Putamen (tissue), 1 donor: ENCODE results near the gene UHRF1.
"Not testable (repeated sequence)": the region's sequence is repeated elsewhere in the genome, so short reads cannot be mapped to it uniquely, and the experiment has no call there.

Experiments
- DNase-seq: peaks from one replicate; pipeline ENCODE4 v3.0.0-alpha.2; 2016; ENCODE audit warnings: low spot score

The UHRF1 gene

DNA sequence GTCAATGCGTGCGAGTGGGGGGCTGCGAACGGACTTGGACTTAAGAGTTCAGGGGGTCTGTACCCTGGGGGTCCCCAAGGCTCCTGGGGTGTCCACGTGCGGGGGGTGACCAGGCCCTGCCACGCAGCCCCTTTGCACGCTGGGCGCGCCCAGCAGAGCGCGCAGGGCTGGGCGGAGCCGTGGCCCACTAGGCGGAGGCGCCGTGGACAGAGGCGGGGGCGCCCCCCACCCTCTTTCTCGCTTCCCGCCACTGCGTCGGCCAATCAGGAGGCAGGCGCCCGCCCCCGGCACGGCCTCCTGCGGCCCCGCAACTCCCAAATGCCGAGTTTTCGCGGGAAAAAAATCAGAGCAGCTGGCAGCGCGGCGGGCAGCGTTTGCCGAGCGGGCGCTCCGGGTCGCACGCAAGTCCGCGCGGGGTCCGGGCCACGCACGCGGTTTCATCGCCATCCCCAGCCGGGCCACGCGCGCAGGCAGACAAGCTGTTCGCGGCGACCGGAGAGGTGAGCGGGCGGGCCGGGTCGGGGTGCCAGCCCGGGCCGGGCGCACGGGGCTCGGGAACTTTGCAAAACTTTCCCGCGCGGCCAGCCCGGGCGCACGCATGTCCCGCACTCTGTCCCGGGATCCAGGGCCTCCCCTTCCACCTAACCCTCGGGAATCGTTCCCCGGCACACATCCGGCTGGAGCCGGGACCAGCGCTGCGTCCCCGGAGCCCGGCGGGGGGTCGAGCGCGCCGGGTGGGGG is at the start of gene UHRF1:
TSS of gene UHRF1 (plus strand) at position 346 of the 741 bp plus-strand sequence. CDS start 1,385 bp downstream, outside the sequence.
- no peak for DNase-seq

DNA sequence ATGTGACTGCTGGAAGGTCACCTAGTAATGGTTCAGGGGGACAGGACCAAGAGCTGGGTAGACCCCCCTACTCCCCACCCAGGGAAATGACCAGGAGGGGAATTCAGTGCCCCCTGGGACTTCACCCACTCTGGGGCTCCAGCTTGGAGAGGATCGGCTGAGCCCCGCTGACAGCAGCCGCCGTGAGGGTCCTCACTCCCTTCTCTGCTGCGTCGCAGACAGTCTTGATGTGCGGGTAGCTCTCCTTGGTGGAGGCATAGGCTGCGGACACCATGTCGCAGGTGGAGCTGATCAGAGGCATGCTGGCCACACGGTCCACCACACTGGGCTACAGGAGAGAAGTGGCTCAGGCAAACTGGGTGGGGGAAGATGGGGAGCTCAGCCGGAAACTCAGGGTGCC is 49.6 kb upstream of the UHRF1 start:
- no peak for DNase-seq

DNA sequence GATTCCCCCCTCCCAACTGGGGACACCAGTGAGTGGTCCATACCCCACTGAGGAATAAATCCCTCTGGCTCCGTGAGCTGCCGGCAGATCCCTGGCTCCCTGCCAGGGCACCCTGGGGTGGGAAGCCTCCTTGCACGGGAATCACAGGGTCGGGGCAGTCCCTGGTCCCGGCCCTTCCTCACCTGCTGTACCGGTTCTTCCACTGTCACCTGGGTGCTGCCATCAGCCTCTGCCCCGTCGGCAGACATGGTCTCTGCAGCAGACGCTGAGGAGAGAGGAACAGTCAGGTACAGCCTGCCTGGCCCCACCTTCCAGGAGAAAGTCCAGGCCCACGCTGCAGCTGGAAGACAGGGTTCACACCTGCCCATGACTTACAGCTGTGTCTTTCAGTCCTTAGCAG is 48.2 kb upstream of the UHRF1 start:
- no peak for DNase-seq

DNA sequence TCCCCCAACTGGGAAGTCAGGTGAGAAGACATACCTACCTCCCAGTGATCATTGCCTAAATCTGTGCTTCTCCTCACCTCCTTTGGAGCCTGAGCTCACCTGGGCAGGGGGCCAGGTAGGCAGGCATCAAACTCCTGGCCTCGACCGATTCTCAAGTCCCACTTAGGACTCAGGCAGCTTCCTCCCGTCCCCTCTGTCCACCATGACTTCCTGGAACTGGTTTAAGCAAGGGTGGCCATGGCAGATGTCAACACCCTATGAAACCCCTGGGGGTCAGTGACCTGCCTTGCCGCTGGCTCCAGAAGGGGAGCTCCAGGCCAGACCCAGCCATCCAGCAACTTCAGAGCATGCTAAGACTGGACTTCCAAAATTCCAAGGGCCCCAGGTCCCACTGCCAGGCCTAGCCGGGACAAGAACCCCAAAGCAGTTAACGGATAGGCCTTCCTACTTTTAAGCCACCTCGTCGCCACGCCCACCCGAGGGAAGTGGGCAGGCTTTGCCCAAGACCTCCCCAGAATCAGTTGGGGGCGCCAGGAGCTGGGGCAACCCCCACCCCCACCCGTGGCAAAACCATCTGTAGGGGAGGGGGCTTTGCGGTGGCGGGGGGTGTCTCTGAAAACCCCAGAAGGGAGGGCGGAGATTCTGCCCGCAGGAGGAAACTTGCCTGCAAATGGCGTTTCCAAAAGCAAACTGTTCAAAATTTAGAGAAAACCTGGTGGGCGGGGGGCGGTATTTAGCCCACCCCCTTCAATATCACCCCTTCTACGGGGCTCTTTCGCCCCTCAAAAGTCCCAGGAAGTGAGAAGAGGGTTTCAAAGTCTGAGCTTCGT is 42.5 kb upstream of the UHRF1 start:
- no peak for DNase-seq

DNA sequence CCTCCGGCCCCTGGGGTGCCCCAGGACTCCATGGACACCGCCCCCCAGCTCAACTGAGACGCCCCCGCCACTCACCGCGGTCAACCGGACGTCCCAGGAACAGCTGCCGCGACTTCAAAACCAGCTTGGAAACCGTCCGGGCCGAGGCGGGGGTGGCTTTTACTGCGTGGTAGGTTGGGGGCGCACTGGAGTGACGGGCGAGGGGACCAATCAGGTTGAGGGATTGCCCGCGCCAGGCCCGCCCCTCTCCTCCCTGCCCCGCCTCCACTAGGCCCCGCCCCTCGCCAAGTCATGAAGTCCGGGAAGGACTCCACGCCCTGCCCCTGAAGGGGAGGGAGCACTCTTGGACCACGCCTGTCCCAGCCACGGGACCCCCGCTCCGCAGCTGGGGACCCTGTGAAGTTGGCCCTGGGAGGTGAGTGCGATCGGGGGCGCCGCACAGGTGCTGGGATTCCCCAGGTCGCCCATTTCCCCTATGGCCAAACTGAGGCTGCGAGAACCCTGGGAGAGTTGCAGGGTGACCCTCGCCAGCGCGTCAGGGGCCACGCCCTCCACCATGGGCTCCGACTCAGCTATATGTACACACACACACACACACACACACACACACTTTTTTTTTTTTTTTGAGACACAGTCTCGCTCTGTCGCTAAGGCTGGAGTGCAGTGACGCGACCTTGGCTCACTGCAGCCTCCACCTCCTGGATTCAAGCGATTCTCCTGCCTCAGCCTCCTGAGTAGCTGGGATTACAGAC is 41.6 kb upstream of the UHRF1 start, which contains the start of gene PLIN3:
TSS of gene PLIN3 (minus strand) at position 134 of the 752 bp plus-strand sequence. CDS start 6,273 bp downstream, outside the sequence.
- peak; percentile 84 for DNase-seq

DNA sequence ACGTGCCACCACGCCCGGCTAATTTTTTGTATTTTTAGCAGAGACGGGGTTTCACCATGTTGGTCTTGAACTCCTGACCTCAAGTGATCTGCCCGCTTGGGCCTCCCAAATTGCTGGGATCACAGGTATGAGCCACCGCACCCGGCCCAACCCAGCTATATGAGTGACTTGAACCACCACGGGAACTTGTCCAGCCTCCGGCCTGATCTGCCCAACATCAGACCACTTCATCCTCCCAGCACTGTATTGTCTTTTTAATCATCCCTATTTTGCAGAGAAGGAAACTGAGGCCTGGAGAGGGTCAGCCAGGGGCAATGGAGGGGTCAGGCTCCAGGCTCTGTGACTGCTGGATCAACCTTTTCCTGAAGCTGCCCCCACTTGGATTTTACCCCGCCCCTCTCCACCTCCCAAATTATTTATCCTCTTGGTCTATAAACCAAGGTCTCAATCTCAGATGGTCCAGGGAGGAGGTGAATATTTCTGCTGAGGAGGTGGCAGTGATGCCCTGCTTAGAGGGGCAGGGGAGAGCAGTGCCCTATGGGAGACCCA is 40.9 kb upstream of the UHRF1 start:
- DNase-seq, result no peak

DNA sequence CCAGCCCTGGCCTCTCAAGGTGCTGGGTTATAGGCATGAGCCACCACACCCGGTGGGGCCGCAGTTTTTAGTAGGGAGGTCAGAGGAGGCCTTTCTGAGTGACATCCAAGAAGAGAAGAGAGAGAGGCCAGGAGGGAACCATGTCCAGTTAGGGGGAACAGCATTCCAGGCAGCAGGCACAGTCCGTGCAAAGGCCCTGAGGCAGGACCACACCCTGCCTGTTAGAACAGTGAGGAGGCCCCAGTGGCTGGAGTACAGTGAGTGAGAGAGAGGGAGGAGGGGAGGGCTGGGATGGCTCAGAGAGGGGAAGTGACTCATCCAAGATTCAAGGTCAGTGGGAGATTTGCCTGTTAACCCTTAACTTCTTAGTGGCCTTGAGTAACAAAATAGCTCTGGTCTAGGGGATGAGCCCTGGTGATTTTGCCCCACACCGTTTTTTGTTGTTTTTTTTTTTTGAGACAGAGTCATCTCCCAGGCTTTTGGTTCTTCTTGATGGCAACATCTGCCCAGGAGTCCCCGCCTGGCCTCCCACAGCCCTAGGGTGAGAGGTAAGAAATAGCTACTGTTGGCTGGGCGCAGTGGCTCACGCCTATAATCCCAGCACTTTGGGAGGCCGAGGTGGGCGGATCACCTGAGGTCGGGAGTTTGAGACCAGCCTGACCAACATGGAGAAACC is 39.1 kb upstream of the UHRF1 start:
- DNase-seq, result no peak

DNA sequence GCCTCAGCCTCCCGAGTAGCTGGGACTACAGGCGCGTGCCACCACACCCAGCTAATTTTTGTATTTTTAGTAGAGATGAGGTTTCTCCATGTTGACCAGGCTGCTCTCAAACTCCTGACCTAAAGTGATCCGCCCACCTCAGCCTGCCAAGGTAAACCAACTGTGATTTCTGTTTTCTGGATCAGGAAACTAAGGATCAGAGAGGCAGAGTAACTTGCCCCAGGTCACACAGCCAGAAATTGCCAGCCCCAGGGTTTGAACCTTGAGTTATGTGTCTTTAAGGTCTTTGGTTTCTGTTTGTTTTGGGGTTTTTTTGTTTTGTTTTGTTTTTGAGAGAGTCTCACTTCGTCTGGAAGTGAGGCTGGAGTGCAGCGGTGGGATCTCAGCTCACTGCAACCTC is 37.6 kb upstream of the UHRF1 start:
- no peak for DNase-seq

DNA sequence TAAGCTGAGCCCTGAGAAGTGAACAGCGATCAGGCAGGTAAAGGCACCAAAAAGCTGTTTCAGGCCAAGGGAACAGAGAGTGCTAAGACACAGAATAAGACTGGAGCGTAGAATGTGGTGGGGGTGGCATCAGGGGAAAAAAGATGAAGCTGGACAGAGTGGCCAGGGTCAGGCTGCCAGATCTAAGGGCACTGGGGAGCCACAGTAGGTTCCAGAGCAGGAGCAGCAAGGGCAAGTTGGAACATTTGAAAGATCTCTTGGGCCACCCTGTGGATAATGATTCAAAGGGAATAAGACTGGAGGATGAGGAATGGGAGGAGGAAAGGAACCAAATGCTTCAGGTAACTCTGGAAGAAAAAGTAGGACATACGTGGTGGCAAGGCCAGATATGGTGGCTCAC is 35.4 kb upstream of the UHRF1 start:
- no peak for DNase-seq

DNA sequence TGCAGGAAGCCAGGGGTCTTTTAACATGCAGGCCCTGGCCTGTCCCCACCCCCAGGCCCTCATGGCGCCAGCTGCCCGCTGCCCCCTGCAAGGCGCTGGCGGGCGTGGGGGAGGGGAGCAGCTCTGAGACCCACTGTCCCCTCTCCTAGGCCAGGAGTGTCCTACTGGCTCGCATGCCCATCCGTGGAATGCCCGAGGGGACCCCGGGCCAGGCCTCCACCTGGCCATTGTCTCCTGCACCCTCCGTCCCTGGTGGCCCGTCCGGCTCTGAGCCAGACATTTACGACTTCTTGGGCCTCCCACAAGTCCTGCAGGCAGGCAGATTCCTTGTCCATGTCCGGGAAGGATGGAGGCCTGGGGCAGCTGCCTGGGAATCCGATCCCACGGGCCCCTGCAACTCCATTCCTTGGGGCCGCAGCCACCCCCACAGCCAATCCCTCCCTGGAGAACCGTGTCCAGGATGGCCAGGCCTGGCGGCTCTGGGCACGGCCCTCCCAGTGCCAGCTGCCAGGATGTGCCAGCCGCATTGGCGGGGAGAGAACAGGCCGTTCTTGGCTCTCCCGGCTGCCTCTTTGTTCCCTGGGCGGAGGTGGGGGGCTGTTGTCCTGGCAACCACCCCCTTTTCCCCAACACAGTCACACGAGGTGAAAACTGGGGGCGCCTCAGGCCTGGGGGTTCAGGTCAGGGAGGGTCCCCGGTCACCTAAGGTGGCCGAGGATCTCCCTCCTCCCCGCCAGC is 31.4 kb upstream of the UHRF1 start:
- peak; percentile 91 for DNase-seq

DNA sequence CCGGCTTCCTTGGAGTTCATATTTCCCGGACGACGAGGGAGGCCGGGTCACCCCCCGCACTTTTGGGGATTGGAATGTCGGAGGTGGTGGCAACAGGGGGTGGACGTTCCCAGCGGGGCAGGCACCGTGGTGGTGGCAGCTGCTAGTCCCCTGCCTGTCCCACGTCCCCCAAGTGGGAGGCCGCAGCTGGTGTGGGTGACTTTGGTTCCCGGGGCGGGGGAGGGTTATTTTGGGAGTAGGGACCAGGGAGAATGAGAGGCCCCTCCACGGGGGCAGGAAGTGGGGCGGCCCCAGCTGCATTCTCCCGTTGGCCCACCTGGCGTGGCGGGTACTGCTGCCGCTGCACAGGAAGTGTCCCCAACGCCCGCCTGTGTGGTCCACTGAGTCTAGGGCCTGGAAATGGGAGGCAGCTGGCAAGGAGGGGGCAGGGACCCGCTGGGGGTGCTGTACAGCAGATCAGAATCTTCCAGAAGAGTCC is 30.8 kb upstream of the UHRF1 start:
- peak; percentile 33 for DNase-seq

DNA sequence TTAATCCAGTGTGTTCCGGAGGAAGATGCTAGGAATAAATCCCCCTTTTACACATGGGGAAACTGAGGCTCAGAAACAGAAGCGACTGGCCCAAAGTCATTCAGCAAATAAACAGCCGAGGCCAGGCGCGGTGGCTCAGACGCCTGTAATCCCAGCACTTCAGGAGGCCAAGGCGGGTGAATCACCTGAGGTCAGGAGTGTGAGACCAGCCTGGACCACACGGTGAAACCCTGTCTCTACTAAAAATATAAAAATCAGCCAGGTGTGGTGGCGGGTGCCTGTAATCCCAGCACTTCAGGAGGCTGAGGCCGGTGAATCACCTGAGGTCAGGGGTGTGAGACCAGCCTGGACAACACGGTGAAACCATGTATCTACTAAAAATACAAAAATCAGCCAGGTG is 30.3 kb upstream of the UHRF1 start:
- no peak for DNase-seq

DNA sequence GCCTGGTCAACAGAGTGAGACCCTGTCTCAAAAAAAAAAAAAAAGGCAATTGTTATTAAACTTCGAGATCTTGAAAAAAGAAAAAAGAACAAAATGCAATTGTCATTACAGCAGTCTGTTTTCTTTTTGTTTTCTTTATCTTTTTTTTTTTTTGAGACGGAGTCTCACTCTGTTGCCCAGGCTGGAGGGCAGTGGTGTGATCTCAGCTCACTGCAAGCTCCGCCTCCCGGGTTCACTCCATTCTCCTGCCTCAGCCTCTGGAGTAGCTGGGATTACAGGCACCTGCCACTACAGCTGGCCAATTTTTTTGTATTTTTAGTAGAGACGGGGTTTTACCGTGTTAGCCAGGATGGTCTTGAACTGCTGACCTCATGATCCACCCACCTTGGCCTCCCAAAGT is 26.4 kb upstream of the UHRF1 start:
- not testable (repeated sequence) for DNase-seq

DNA sequence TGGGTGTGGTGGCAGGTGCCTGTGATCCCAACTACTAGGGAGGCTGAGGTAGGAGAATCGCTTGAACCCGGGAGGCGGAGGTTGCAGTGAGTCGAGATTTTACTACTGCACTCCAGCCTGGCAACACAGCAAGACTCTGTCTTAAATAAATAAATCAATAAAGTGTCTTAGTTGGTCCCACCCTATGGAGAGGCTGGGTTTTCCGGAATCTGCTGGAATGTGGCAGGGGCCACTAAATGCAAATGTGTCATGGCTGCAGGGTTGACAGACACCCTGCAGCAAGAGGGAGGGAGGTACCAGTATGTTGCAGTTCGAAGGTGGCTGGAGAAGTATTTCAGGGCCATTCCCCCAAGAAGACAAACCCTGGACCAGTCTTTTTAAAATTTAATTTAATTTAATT is 24.3 kb upstream of the UHRF1 start:
- not testable (repeated sequence) for DNase-seq

DNA sequence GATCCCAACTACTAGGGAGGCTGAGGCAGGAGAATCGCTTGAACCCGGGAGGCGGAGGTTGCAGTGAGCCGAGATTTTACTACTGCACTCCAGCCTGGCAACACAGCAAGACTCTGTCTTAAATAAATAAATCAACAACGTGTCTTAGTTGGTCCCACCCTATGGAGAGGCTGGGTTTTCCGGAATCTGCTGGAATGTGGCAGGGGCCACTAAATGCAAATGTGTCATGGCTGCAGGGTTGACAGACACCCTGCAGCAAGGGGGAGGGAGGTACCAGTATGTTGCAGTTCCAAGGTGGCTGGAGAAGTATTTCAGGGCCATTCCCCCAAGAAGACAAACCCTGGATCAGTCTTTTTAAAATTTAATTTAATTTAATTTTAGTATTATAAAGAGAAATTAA is 21.5 kb upstream of the UHRF1 start:
- not testable (repeated sequence) for DNase-seq

DNA sequence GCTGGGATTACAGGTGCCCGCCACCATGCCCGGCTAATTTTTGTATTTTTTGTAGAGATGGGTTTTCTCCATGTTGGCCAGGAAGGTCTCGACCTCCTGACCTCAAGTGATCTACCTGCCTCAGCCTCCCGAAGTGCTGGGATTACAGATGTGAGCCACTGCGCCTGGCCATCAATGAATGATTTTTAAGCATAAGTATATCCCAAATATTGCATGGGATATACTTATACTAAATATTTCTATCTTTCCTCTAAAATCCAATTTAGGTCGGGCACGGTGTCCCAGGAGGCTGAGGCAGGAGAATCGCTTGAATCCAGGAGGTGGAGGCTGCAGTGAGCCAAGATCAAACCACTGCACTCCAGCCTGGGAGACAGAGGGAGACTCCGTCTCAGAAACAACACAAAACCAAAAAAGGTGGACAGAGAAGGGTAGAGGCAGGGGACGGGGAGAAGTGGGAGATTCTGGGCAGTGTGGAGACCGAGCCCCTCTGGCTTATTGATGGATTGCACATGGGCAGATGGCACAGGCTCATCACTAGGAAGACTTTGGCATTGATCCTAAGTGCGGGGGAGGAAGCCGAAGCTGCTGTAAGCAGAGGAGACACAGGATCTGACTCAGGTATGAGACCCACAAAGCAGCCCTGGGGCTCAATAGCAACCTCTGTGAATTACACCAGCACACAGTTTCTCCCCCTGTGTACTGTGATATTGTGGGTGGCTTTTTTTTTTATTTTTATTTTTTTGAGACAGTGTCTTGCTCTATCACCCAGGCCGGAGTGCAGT is 20.1 kb upstream of the UHRF1 start:
- DNase-seq, result no peak

DNA sequence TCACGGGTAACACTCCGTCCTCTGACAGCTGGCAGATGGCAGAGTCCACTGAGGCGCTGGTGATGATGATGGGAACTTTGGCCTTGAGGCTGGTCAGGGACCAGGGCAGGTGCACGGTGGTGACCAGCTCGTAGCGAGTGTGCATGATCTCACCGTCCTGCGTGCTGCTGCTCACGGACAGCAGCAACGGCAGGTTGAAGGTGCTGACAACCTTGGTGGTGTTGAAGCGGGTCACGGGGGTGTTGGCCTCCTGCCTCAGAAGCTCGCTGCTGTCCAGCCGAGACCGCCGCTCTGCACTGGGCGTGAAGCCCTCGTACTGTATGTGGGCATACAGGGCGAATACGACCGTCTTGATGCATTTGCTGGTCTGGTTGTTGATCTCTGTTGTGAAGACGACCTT is 18.2 kb upstream of the UHRF1 start:
- no peak for DNase-seq

DNA sequence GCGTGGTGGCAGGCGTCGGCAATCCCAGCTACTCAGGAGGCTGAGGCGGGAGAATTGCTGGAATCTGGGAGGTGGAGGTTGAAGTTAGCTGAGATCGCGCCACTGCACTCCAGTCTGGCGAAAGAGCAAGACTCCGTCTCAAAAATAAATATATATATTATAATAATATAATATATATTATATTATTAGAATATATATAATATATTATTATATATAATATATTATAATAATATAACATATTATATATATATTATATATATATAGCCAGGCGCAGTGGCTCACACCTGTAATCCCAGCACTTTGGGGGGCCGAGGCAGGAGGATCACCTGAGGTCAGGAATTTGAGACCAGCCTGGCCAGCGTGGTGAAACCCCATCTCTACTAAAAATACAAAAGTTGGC is 16.3 kb upstream of the UHRF1 start:
- DNase-seq, result not testable (repeated sequence)

DNA sequence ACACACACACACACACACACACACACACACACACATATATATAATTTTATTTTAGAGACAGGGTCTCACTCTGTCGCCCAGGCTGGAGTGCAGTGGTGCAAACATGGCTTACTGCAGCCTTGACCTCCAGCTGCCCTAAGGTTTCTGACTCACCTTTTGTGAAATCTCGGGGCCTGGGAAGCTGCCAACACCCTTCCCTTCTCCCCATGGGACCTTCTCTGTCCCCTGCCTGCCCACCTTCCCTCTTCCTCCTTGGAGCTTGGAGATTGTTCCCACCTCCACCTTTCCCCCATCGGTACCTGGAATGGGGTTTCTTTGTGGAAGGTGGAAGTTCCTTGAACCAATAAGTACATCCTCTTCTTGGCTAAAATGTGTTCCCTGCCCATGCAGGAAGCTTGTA is 12.9 kb upstream of the UHRF1 start:
- no peak for DNase-seq

DNA sequence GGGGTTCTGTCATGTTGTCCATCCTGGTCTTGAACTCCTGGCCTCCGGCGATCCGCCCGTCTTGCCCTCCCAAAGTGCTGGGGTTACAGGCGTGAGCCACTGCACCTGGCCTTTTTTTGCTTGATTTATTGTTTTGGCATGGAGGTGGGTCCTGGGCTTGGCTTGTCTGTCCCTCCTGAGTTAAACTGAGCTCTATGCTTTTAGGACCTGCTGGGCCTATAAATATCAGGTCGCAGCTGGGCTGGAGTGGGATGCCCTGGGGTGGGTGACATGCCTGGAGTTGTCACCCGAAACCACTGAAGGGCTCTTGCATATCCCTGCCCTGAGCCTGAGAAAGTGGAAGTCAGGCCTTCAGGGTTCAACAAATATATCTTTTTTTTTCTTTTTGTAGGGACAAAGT is 12.2 kb upstream of the UHRF1 start:
- no peak for DNase-seq
